Left lung (tissue), 10 donors: ENCODE data around the gene BDNF. TPM values are rescaled to one million over a fixed set of nuclear protein-coding genes. Genes with fewer than 3 reads are reported as not detected.

ENCODE experiments used
- ATAC-seq: fragments of 200-7000 bp; cut with Tn5 transposase; one replicate; pipeline ENCODE4 v1.9.1; 2020; ENCODE audit warnings: moderate library complexity
- DNase-seq, 4 donors: peaks; one replicate each; pipeline ENCODE4 v3.0.0-alpha.2; 2013 to 2020
- H3K27ac ChIP-seq, 2 donors: fragments of 200-600 bp; sonication (generic) in 1 of 2; one replicate each; pipeline versions ENCODE4 v1.5.0 to v1.8.0; 2020 to 2021
- H3K27me3 ChIP-seq, 2 donors: fragments of 200-600 bp; sonication (generic) in 1 of 2; one replicate each; pipeline versions ENCODE4 v1.5.0 to v1.8.0; 2020 to 2021
- H3K36me3 ChIP-seq, 2 donors: fragments of 200-600 bp; sonication (generic) in 1 of 2; one replicate each; pipeline versions ENCODE4 v1.5.0 to v1.8.0; 2020 to 2021
- H3K4me1 ChIP-seq, 2 donors: fragments of 200-600 bp; one replicate each; pipeline ENCODE4 v1.8.0; 2021
- H3K4me3 ChIP-seq, 2 donors: fragments of 200-600 bp; sonication (generic) in 1 of 2; one replicate each; pipeline versions ENCODE4 v1.5.0 to v1.8.0; 2020 to 2021; ENCODE audit warnings: mild to moderate bottlenecking in 1 of 2
- H3K9me3 ChIP-seq, 2 donors: fragments of 200-600 bp; sonication (generic) in 1 of 2; one replicate each; pipeline versions ENCODE4 v1.5.0 to v1.8.0; 2020 to 2021
- intact Hi-C, 2 donors: fragments of 100-400 bp; cut with DNase I; formaldehyde crosslinking; loops; one replicate each; pipeline versions ENCODE4 v1.11.2 to v1.14.2; 2022
- polyA plus RNA-seq, 6 donors: library from polyadenylated mRNA; unstranded; fragments of 120-200 nt; gene quantifications; one replicate each; pipeline ENCODE4 v1.2.1, GENCODE V29; 2013; ENCODE audit not compliant: insufficient read length in 6 of 6
- total RNA-seq, 2 donors: library from RNA; stranded (reverse); fragmentation: NEBNext Ultra II Directional; extraction: Animal tissue kit (Norgen Biotek cat#: 25700); gene quantifications; one replicate each; pipeline ENCODE4 v1.2.1, GENCODE V29; 2021
- TF ChIP-seq, protein P1 (sequence below), 2 donors: fragments of 200-600 bp; sonication (generic) in 1 of 2; IDR thresholded peaks; one replicate each; pipeline versions ENCODE4 v1.5.0 to v1.8.0; 2021; ENCODE audit warnings: antibody characterized with exemption in 2 of 2
- donor health status: DM: no; HTN: yes; CAD: no.
- donor health status: DM: no; HTN: no; CAD: no.

The BDNF gene
- total and polyA plus RNA-seq, 8 donors = 0.27 to 1.2 (median 0.54) TPM

DNA sequence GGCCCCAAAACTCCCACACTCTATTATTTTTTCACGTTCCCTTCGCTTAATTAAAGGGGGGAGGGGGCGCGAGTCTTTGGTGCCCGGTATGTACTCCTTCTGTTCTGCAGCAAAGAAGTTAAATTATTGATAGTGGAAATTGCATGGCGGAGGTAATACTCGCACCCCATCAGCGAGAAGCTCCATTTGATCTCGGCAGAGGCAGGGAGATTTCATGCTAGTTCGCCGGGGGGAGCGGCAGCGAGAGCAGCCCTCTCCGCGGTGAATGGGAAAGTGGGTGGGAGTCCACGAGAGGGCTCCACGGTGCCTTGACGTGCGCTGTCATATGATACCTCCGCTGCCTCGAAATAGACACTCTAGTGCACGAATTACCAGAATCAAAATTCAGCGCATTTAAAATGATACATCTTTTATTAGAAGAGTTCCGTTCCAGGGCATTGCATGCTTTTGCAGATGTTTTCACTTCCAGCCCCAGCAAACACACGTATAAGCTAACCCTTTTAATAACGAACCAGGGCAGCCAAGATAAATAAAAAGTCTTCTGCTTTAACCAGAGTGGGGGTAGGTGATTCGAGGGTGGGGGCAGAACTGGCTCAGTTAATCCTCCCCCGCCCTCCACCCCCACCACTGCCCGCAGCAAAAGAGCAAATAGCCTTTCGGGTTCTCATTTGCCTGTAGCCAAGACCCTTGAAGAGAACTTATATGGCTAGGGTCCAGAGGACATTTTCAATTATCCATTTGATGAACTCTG is 1.3 kb upstream of the BDNF start:
- peaks cover 61 to 90% of the 10 kb centered on the region in 2 donors for H3K27me3 ChIP-seq
- TF ChIP-seq, protein P1, sequence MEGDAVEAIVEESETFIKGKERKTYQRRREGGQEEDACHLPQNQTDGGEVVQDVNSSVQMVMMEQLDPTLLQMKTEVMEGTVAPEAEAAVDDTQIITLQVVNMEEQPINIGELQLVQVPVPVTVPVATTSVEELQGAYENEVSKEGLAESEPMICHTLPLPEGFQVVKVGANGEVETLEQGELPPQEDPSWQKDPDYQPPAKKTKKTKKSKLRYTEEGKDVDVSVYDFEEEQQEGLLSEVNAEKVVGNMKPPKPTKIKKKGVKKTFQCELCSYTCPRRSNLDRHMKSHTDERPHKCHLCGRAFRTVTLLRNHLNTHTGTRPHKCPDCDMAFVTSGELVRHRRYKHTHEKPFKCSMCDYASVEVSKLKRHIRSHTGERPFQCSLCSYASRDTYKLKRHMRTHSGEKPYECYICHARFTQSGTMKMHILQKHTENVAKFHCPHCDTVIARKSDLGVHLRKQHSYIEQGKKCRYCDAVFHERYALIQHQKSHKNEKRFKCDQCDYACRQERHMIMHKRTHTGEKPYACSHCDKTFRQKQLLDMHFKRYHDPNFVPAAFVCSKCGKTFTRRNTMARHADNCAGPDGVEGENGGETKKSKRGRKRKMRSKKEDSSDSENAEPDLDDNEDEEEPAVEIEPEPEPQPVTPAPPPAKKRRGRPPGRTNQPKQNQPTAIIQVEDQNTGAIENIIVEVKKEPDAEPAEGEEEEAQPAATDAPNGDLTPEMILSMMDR (IDR thresholded peaks at IDR 0.05) = no peak
- intact Hi-C loops = loop anchor here in 1 of 2 donors (10.0 kb wide), 1 partner anchor 833 kb away; no protein-coding TSS in a partner anchor
- ATAC-seq = peak; percentile 33
- H3K9me3 ChIP-seq = no peaks in the 10 kb centered on the region
- H3K4me3 ChIP-seq = peak overlapping the region; percentile 28 to 36
- no peak overlapping the region for H3K27ac ChIP-seq
- no peaks in the 10 kb centered on the region for H3K36me3 ChIP-seq
- peaks cover 3 to 32% of the 10 kb centered on the region in 2 donors for H3K4me1 ChIP-seq
- no peak for DNase-seq

DNA sequence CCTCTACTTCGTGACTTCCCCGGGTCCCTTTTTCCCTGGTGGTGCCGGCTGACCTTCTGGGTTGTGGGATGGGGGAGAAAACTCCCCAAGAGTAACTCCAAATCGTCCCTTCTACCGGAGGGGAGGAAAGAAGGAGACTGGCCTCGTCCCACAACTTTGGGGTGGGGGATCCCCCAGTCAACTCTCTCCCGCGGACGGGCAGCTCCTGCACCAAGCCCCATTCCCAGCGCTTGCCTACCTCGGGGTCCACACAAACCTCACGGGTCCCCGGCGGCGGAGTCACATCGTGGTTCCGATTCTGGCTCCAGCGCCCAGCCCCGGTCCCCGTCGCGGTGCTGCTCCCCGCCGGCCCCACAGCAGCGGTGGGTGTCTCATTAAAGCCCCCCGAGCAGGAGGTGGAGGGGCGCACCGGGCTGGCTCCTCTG is 317 bp downstream of the BDNF start:
- intact Hi-C loops = loop anchor here in 1 of 2 donors (10.0 kb wide), 1 partner anchor 835 kb away; no protein-coding TSS in a partner anchor
- Histone ChIP-seq H3K27me3 (peaks cover 74 to 91% of the 10 kb centered on the region in 2 donors), H3K27ac (no peak overlapping the region), H3K4me3 (peak overlapping the region; percentile 19 to 36), H3K4me1 (peaks cover 3 to 32% of the 10 kb centered on the region in 2 donors), H3K36me3 (no peaks in the 10 kb centered on the region), H3K9me3 (no peaks in the 10 kb centered on the region)
- TF ChIP-seq, protein P1 (IDR thresholded peaks at IDR 0.05) = no peak
- ATAC-seq = no peak
- DNase-seq = peak in 1 of 4 donors; percentile 79

DNA sequence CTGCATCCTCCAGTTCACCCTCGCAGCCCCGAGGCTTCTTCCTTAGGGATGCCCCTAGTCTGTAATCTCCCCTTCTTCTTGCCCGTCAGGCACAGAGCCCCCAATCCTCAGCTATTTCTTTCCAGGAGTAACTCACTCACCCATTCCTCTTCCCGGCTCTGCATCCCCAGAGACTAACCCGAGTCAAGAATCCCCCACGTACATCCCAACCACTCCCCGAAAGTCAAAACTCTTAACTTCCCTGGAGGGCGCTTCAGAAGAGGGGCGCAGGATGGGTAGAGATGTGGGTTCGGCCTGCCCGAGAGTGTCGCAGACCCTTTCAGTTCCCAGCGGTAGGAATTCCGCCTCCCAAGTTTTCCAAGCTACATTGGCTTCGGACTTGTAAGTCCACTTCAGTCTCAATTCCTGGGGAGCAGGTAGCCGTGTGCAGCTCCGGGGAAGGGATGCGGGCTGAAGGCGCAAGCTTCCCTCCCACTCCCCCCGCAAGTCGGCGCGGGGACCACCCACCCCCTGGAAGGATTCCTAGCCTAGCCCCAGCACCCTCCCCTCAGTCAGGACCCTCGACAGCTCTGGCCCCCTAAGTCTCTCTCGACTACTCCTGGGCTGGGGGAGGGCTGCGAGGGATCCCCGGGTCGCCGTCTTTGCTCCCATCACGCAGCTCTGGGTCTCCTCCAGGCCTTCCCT is 871 bp downstream of the BDNF start:
- intact Hi-C loops = no loop called here
- DNase-seq = no peak
- Histone ChIP-seq H3K27me3 (peaks cover 74 to 91% of the 10 kb centered on the region in 2 donors), H3K4me3 (peak overlapping the region; percentile 19 to 36), H3K9me3 (no peaks in the 10 kb centered on the region), H3K27ac (no peak overlapping the region), H3K4me1 (peaks cover 3 to 32% of the 10 kb centered on the region in 2 donors), H3K36me3 (no peaks in the 10 kb centered on the region)
- TF ChIP-seq, protein P1 (IDR thresholded peaks at IDR 0.05) = no peak
- ATAC-seq = peak; percentile 14

DNA sequence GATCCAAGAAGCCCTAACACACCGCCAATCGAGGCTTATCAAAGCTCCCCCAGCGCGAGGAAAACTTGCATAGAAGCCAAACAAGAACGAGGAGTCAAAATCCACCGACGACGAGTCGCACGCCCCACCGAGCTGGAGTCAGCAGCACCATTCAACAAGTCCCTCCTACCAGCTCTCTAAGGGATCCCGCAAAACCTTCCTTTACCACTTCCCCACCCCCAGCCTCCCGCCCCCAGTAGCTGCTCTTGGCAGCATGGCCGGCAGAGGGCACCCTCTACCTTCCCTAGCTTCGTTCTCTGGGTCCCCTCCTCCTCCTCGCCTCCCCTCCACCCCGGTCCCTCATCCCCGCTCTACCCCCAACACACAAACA is 1.4 kb downstream of the BDNF start:
- H3K27me3 ChIP-seq = peaks cover 74 to 90% of the 10 kb centered on the region in 2 donors

More for the DNA sequence above, 1.4 kb downstream of the BDNF start:
- H3K36me3 ChIP-seq = no peaks in the 10 kb centered on the region
- TF ChIP-seq, protein P1 (IDR thresholded peaks at IDR 0.05) = peak; percentile 69 to 71
- peaks cover 3 to 32% of the 10 kb centered on the region in 2 donors for H3K4me1 ChIP-seq
- no peaks in the 10 kb centered on the region for H3K9me3 ChIP-seq
- ATAC-seq = peak; percentile 93
- peak overlapping the region; percentile 2 to 36 for H3K4me3 ChIP-seq
- intact Hi-C loops = no loop called here
- DNase-seq = peak; percentile 63 to 83 (median 76)
- H3K27ac ChIP-seq = no peak overlapping the region
